Keratinocyte (primary cell): Measurements from ENCODE around the gene PATL2. TPM values are rescaled to one million over a fixed set of nuclear protein-coding genes. Genes with fewer than 3 reads are reported as not detected.
"Not testable (repeated sequence)": the region's sequence is repeated elsewhere in the genome, so short reads cannot be mapped to it uniquely, and the experiment has no call there.

Experiments
- DNase-seq: peaks from one replicate; pipeline ENCODE4 v3.0.0-alpha.2; 2011; ENCODE audit warnings: low read depth, missing footprints, low spot score
- FAIRE-seq: peaks from 2 replicates; lab custom pipeline; 2011; peaks lifted over from hg19 to GRCh38; lab: Jason Lieb, UNC
- H2AFZ ChIP-seq: 2 replicates; pipeline ENCODE4 v1.6.0; 2012; ENCODE audit warnings: low read length, control low read depth, inconsistent platforms; ENCODE audit not compliant: control insufficient read depth
- H3K27ac ChIP-seq: 2 replicates; pipeline ENCODE4 v1.5.1; 2011; ENCODE audit warnings: low read length; ENCODE audit not compliant: control insufficient read depth, insufficient read depth
- H3K27me3 ChIP-seq: 3 replicates; pipeline ENCODE4 v1.6.0; 2011; ENCODE audit warnings: low read length; ENCODE audit not compliant: control insufficient read depth, insufficient read depth; ENCODE audit errors: extremely low read depth
- H3K36me3 ChIP-seq, 2 experiments: 2 replicates in 1 of 2; 3 replicates in 1 of 2; pipeline ENCODE4 v1.5.1; 2011; ENCODE audit warnings: low read length in 2 of 2, mild to moderate bottlenecking in 1 of 2; ENCODE audit not compliant: control insufficient read depth in 2 of 2, insufficient read depth in 2 of 2; ENCODE audit errors: extremely low read depth in 1 of 2
- H3K4me1 ChIP-seq: 3 replicates; pipeline ENCODE4 v1.5.1; 2011; ENCODE audit warnings: low read length; ENCODE audit not compliant: control insufficient read depth, insufficient read depth; ENCODE audit errors: extremely low read depth
- H3K4me2 ChIP-seq: 3 replicates; pipeline ENCODE4 v1.6.0; 2011; ENCODE audit warnings: low read depth, low read length; ENCODE audit not compliant: control insufficient read depth, insufficient read depth; ENCODE audit errors: extremely low read depth
- H3K4me3 ChIP-seq, 3 experiments: fragments of 200-600 bp in 1 of 3; sonication (generic) in 1 of 3; 2 replicates in 2 of 3; 3 replicates in 1 of 3; pipeline ENCODE4 v1.5.1; 2011 to 2016; ENCODE audit warnings: low read length in 3 of 3, mild to moderate bottlenecking in 3 of 3, control low read depth in 2 of 3, inconsistent platforms in 1 of 3, low read depth in 1 of 3, mixed read lengths in 1 of 3, mixed run types in 1 of 3, moderate library complexity in 1 of 3; ENCODE audit not compliant: control insufficient read depth in 2 of 3, insufficient read depth in 2 of 3; ENCODE audit errors: extremely low read depth in 1 of 3
- H3K79me2 ChIP-seq: 2 replicates; pipeline ENCODE4 v1.6.0; 2012; ENCODE audit warnings: low read length; ENCODE audit not compliant: control insufficient read depth, insufficient read depth
- H3K9ac ChIP-seq: 3 replicates; pipeline ENCODE4 v1.6.0; 2011; ENCODE audit warnings: low read length; ENCODE audit not compliant: control insufficient read depth, insufficient read depth; ENCODE audit errors: extremely low read depth
- H3K9me1 ChIP-seq: 3 replicates; pipeline ENCODE4 v1.6.0; 2011; ENCODE audit warnings: low read length; ENCODE audit not compliant: control insufficient read depth, insufficient read depth; ENCODE audit errors: extremely low read depth
- H3K9me3 ChIP-seq: 2 replicates; pipeline ENCODE4 v1.5.1; 2012; ENCODE audit warnings: low read depth, low read length; ENCODE audit not compliant: control insufficient read depth
- H4K20me1 ChIP-seq: 3 replicates; pipeline ENCODE4 v1.6.0; 2011; ENCODE audit warnings: low read length; ENCODE audit not compliant: control insufficient read depth, insufficient read depth; ENCODE audit errors: extremely low read depth
- EZH2 ChIP-seq: IDR thresholded peaks from one replicate; pipeline ENCODE4 v1.6.1; 2012; ENCODE audit warnings: inconsistent platforms, mild to moderate bottlenecking, low read length, moderate library complexity
- dilution Hi-C: fragments of 300-500 bp; cut with MboI; formaldehyde crosslinking; loops from one replicate; pipeline ENCODE4 v1.7.0; 2020; ENCODE audit warnings: low sequenced_read_pairs; ENCODE audit not compliant: extremely low pct_ligation_motif_present
- polyA plus RNA-seq, 5 experiments: library from polyadenylated mRNA; depleted of rRNA in 3 of 5; stranded (reverse) in 3 of 5; stranded (forward) in 1 of 5; unstranded in 1 of 5; fragments of >200 nt; gene quantifications; 1 replicate in 1 of 5; 2 replicates in 3 of 5; 3 replicates in 1 of 5; pipeline versions ENCODE4 v1.2.1 to v1.2.3, GENCODE V29; 2011 to 2012; ENCODE audit warnings: missing spikeins in 2 of 5, low read depth in 1 of 5, low replicate concordance in 1 of 5
- TF ChIP-seq, protein P1 (sequence below), 3 experiments: IDR thresholded peaks in 1 of 3; conservative IDR thresholded peaks in 1 of 3; optimal IDR thresholded peaks in 1 of 3; 2 replicates in 2 of 3; 3 replicates in 1 of 3; pipeline versions ENCODE3 to v1.5.1; 2011; ENCODE audit warnings: low read length in 3 of 3, mild to moderate bottlenecking in 3 of 3, moderate library complexity in 2 of 3, control low read depth in 1 of 3, inconsistent platforms in 1 of 3; ENCODE audit not compliant: insufficient read depth in 2 of 3; ENCODE audit errors: extremely low read depth in 1 of 3

PATL2 gene
- polyA plus RNA-seq, 1 donor (not counting 4 experiments of a cell fraction or from before 2014, with no cell fraction given), result 0.46 TPM

DNA sequence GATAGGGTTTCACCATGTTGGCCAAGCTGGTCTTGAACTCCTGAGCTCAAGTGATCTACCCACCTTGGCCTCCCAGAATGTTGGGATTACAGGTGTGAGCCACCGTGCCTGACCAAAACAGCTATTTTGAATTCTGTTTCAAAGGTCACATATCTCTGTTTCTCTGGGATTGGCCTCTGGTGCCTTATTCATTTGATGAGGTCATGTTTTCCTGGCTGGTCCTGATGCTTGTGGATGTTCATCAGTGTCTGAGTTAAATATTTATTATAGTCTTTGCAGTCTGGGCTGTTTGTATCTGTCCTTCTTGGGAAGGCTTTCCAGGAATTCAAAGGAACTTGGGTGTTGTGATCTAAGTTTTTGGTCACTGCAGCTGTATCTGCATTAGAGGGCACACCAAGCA, 5.1 kb downstream of the PATL2 start:
- Histone ChIP-seq H3K9ac (no peak overlapping the region), H3K27me3 (no peaks in the 10 kb centered on the region), H3K36me3 (no peaks in the 10 kb centered on the region), H3K4me3 (no peak overlapping the region), H3K9me1 (no peaks in the 10 kb centered on the region), H3K9me3 (no peaks in the 10 kb centered on the region), H3K27ac (no peak overlapping the region), H3K4me1 (peaks cover 7% of the 10 kb centered on the region), H3K4me2 (no peak overlapping the region), H3K79me2 (no peaks in the 10 kb centered on the region), H4K20me1 (no peaks in the 10 kb centered on the region), H2AFZ (no peak overlapping the region)
- TF ChIP-seq, protein P1, sequence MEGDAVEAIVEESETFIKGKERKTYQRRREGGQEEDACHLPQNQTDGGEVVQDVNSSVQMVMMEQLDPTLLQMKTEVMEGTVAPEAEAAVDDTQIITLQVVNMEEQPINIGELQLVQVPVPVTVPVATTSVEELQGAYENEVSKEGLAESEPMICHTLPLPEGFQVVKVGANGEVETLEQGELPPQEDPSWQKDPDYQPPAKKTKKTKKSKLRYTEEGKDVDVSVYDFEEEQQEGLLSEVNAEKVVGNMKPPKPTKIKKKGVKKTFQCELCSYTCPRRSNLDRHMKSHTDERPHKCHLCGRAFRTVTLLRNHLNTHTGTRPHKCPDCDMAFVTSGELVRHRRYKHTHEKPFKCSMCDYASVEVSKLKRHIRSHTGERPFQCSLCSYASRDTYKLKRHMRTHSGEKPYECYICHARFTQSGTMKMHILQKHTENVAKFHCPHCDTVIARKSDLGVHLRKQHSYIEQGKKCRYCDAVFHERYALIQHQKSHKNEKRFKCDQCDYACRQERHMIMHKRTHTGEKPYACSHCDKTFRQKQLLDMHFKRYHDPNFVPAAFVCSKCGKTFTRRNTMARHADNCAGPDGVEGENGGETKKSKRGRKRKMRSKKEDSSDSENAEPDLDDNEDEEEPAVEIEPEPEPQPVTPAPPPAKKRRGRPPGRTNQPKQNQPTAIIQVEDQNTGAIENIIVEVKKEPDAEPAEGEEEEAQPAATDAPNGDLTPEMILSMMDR (optimal IDR thresholded peaks at IDR 0.05 in 1 of 3, IDR thresholded peaks at IDR 0.05 in 1 of 3, conservative IDR thresholded peaks at IDR 0.05 in 1 of 3; ENCODE audit: extremely low read depth in 1 of 3, insufficient read depth in 2 of 3, low read length in 3 of 3), result no peak
- TF ChIP-seq EZH2, result no peak
- FAIRE-seq, result no peak
- no peak for DNase-seq
- dilution Hi-C loops, result no loop called here

- dilution Hi-C loops, H3K4me3 ChIP-seq, H3K9me1 ChIP-seq, DNase-seq, H3K36me3 ChIP-seq, H2AFZ ChIP-seq, H3K4me1 ChIP-seq, FAIRE-seq, H3K9me3 ChIP-seq, H3K4me2 ChIP-seq, H3K79me2 ChIP-seq, H3K27me3 ChIP-seq, H4K20me1 ChIP-seq, H3K27ac ChIP-seq, H3K9ac ChIP-seq: not testable (repeated sequence)
These were observed 10.4 kb downstream of the PATL2 start for GRCh38 chr15:44700676-44701075.

DNA sequence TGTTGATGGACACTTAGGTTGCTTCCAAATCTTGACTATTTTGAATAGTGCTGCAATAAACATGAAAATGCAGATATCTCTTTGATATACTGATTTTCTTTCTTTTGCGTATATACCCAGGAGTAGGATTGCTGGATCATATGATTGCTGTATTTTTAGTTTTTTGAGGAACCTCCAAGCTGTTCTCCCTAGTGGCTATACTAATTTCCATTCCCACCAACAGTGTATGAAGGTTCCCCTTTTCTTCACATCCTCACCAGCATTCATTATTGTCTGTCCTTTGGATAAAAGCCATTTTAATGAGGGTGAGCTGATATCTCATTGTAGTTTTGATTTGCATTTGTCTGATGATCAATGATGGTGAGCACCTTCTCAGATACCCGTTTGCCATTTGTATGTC, 12.5 kb downstream of the PATL2 start:
- Histone ChIP-seq H2AFZ (no peak overlapping the region), H3K9ac (no peak overlapping the region), H3K4me3 (no peak overlapping the region), H3K4me2 (no peak overlapping the region), H3K9me1 (no peaks in the 10 kb centered on the region), H4K20me1 (no peaks in the 10 kb centered on the region), H3K27me3 (no peaks in the 10 kb centered on the region), H3K36me3 (no peaks in the 10 kb centered on the region), H3K9me3 (no peaks in the 10 kb centered on the region), H3K27ac (no peak overlapping the region), H3K79me2 (no peaks in the 10 kb centered on the region), H3K4me1 (no peaks in the 10 kb centered on the region)
- TF ChIP-seq, protein P1 (optimal IDR thresholded peaks at IDR 0.05 in 1 of 3, IDR thresholded peaks at IDR 0.05 in 1 of 3, conservative IDR thresholded peaks at IDR 0.05 in 1 of 3; ENCODE audit: extremely low read depth in 1 of 3, insufficient read depth in 2 of 3, low read length in 3 of 3), result no peak
- TF ChIP-seq EZH2, result no peak
- FAIRE-seq, result no peak
- DNase-seq, result no peak
- dilution Hi-C loops, result no loop called here
